ENCODE data around the gene COA1. TPM values are rescaled to one million over a fixed set of nuclear protein-coding genes. Genes with fewer than 3 reads are reported as not detected.
"Not testable (repeated sequence)": the region's sequence is repeated elsewhere in the genome, so short reads cannot be mapped to it uniquely, and the experiment has no call there.

COA1 gene
- total RNA-seq, 1 donor from 2014 or later, result 55.5 TPM

GRCh38 chr7:43630482-43630881, 98.8 kb downstream of the COA1 start:
- H3K36me3 Mint-ChIP-seq (ENCODE audit: low read depth, unreplicated experiment), result peaks cover 16% of the 10 kb centered on the region
- H3K4me1 Mint-ChIP-seq (ENCODE audit: unreplicated experiment), result peaks cover 5% of the 10 kb centered on the region
- H3K27ac Mint-ChIP-seq (ENCODE audit: unreplicated experiment), result no peak overlapping the region
- DNase-seq (ENCODE audit: low spot score), result no peak
- H3K27me3 Mint-ChIP-seq (ENCODE audit: unreplicated experiment), result peaks cover 5% of the 10 kb centered on the region
- no peaks in the 10 kb centered on the region for H3K9me3 Mint-ChIP-seq (ENCODE audit: unreplicated experiment)
- H3K4me3 Mint-ChIP-seq (ENCODE audit: unreplicated experiment), result no peak overlapping the region
- TF ChIP-seq, protein P1, sequence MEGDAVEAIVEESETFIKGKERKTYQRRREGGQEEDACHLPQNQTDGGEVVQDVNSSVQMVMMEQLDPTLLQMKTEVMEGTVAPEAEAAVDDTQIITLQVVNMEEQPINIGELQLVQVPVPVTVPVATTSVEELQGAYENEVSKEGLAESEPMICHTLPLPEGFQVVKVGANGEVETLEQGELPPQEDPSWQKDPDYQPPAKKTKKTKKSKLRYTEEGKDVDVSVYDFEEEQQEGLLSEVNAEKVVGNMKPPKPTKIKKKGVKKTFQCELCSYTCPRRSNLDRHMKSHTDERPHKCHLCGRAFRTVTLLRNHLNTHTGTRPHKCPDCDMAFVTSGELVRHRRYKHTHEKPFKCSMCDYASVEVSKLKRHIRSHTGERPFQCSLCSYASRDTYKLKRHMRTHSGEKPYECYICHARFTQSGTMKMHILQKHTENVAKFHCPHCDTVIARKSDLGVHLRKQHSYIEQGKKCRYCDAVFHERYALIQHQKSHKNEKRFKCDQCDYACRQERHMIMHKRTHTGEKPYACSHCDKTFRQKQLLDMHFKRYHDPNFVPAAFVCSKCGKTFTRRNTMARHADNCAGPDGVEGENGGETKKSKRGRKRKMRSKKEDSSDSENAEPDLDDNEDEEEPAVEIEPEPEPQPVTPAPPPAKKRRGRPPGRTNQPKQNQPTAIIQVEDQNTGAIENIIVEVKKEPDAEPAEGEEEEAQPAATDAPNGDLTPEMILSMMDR (IDR thresholded peaks at IDR 0.05; ENCODE audit: unreplicated experiment), result no peak

GRCh38 chr7:43629857-43630256, 99.5 kb downstream of the COA1 start:
- H3K27me3 Mint-ChIP-seq (ENCODE audit: unreplicated experiment), result peaks cover 5% of the 10 kb centered on the region
- peaks cover 19% of the 10 kb centered on the region for H3K36me3 Mint-ChIP-seq (ENCODE audit: low read depth, unreplicated experiment)

GRCh38 chr7:43628431-43628830, 100.9 kb downstream of the COA1 start:
- Mint-ChIP-seq H3K27me3 (ENCODE audit: unreplicated experiment) (no peaks in the 10 kb centered on the region), H3K9me3 (ENCODE audit: unreplicated experiment) (no peaks in the 10 kb centered on the region), H3K4me1 (ENCODE audit: unreplicated experiment) (peaks cover 11% of the 10 kb centered on the region), H3K4me3 (ENCODE audit: unreplicated experiment) (no peak overlapping the region), H3K27ac (ENCODE audit: unreplicated experiment) (no peak overlapping the region), H3K36me3 (ENCODE audit: low read depth, unreplicated experiment) (peaks cover 14% of the 10 kb centered on the region)
- TF ChIP-seq, protein P1 (IDR thresholded peaks at IDR 0.05; ENCODE audit: unreplicated experiment), result no peak
- DNase-seq (ENCODE audit: low spot score), result no peak

More at GRCh38 chr7:43629857-43630256, 99.5 kb downstream of the COA1 start:
- Mint-ChIP-seq H3K4me3 (ENCODE audit: unreplicated experiment) (no peak overlapping the region), H3K27ac (ENCODE audit: unreplicated experiment) (no peak overlapping the region), H3K9me3 (ENCODE audit: unreplicated experiment) (no peaks in the 10 kb centered on the region), H3K4me1 (ENCODE audit: unreplicated experiment) (peaks cover 7% of the 10 kb centered on the region)
- TF ChIP-seq, protein P1 (IDR thresholded peaks at IDR 0.05; ENCODE audit: unreplicated experiment), result no peak
- no peak for DNase-seq (ENCODE audit: low spot score)

GRCh38 chr7:43627798-43628197, 101.5 kb downstream of the COA1 start:
- peaks cover 11% of the 10 kb centered on the region for H3K4me1 Mint-ChIP-seq (ENCODE audit: unreplicated experiment)
- H3K36me3 Mint-ChIP-seq (ENCODE audit: low read depth, unreplicated experiment), result peaks cover 14% of the 10 kb centered on the region
- H3K27me3 Mint-ChIP-seq (ENCODE audit: unreplicated experiment); DNase-seq (ENCODE audit: low spot score); H3K27ac Mint-ChIP-seq (ENCODE audit: unreplicated experiment); H3K4me3 Mint-ChIP-seq (ENCODE audit: unreplicated experiment); H3K9me3 Mint-ChIP-seq (ENCODE audit: unreplicated experiment): not testable (repeated sequence)

DNA sequence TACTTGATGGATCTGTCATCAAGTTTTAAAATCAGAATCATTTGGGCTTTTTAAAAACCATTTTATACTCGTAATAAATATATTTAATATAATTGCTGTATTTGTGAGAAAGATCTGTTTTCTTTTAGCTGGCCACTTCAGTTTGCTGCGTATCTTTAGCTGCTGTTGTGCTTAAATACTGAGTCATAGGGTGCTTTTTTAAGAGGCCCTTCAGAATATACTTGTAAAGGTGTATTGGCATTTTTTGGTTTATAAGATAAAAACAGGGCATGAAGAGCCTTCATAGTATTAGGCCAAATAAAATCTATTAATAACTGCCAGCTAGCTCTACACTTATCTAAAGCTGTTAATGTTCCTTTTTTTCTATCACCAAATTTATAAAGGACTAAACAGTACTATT, 102.6 kb downstream of the COA1 start:
- H3K27ac Mint-ChIP-seq (ENCODE audit: unreplicated experiment), result no peak overlapping the region
- H3K27me3 Mint-ChIP-seq (ENCODE audit: unreplicated experiment), result no peaks in the 10 kb centered on the region
- peaks cover 16% of the 10 kb centered on the region for H3K36me3 Mint-ChIP-seq (ENCODE audit: low read depth, unreplicated experiment)
- no peaks in the 10 kb centered on the region for H3K9me3 Mint-ChIP-seq (ENCODE audit: unreplicated experiment)
- peaks cover 17% of the 10 kb centered on the region for H3K4me1 Mint-ChIP-seq (ENCODE audit: unreplicated experiment)
- TF ChIP-seq, protein P1 (IDR thresholded peaks at IDR 0.05; ENCODE audit: unreplicated experiment), result no peak
- H3K4me3 Mint-ChIP-seq (ENCODE audit: unreplicated experiment), result no peak overlapping the region
- DNase-seq (ENCODE audit: low spot score), result no peak
